Peyer's patch (tissue), 4 donors: ENCODE measurements around the gene VDAC1. TPM values are rescaled to one million over a fixed set of nuclear protein-coding genes. Genes with fewer than 3 reads are reported as not detected.

Source experiments
- DNase-seq, 3 donors: peaks; one replicate each; pipeline ENCODE4 v3.0.0-alpha.2; 2017 to 2019
- H3K27ac ChIP-seq, 4 donors: fragments of 200-600 bp; sonication (generic); one replicate each; pipeline ENCODE4 v1.5.1; 2016 to 2019
- H3K27me3 ChIP-seq, 2 donors: fragments of 200-600 bp; sonication (generic); one replicate each; pipeline ENCODE4 v1.5.1; 2019
- H3K36me3 ChIP-seq, 3 donors: fragments of 200-600 bp; sonication (generic); one replicate each; pipeline ENCODE4 v1.5.1; 2016 to 2019
- H3K4me1 ChIP-seq, 4 donors: fragments of 200-600 bp; sonication (generic); one replicate each; pipeline ENCODE4 v1.5.1; 2016 to 2019
- H3K4me3 ChIP-seq, 4 donors: fragments of 200-600 bp; sonication (generic); 1 replicate in 3 of 4; 2 replicates in 1 of 4; pipeline ENCODE4 v1.5.1; 2016 to 2019; ENCODE audit warnings: mild to moderate bottlenecking in 1 of 4
- H3K9me3 ChIP-seq, 4 donors: fragments of 200-600 bp; sonication (generic); one replicate each; pipeline ENCODE4 v1.5.1; 2016 to 2019; ENCODE audit warnings: mild to moderate bottlenecking in 1 of 4
- CTCF ChIP-seq, 6 experiments: fragments of 450-650 bp in 4 of 6; fragments of 200-600 bp in 2 of 6; sonication (generic) in 1 of 6; IDR thresholded peaks; one replicate each; pipeline ENCODE4 v1.5.1; 2017 to 2019; ENCODE audit warnings: antibody characterized with exemption in 6 of 6, mild to moderate bottlenecking in 3 of 6, moderate library complexity in 1 of 6
- POLR2A ChIP-seq, 2 donors: fragments of 450-650 bp; IDR thresholded peaks; one replicate each; pipeline ENCODE4 v1.5.1; 2017; ENCODE audit warnings: antibody characterized with exemption in 2 of 2, mild to moderate bottlenecking in 2 of 2, moderate library complexity in 2 of 2
- total RNA-seq, 4 donors: library from RNA; depleted of rRNA; stranded (reverse); fragments of >200 nt; gene quantifications; one replicate each; pipeline ENCODE4 v1.1.0, GENCODE V29; 2016

The VDAC1 gene
- total RNA-seq, 4 donors from 2014 or later = 120 to 289 (median 181) TPM

GRCh38 chr5:134008266-134008749, 3.5 kb upstream of the VDAC1 start:
- DNase-seq = no peak
- Histone ChIP-seq H3K4me3 (no peak overlapping the region), H3K9me3 (no peaks in the 10 kb centered on the region), H3K27ac (no peak overlapping the region), H3K36me3 (no peaks in the 10 kb centered on the region), H3K4me1 (peaks cover 0 to 15% (median 4%) of the 10 kb centered on the region in 4 donors), H3K27me3 (no peaks in the 10 kb centered on the region)
- no peak for TF ChIP-seq CTCF (IDR thresholded peaks at IDR 0.05)
- no peak for TF ChIP-seq POLR2A (IDR thresholded peaks at IDR 0.05)

GRCh38 chr5:134007581-134008265, 2.9 kb upstream of the VDAC1 start:
- DNase-seq = no peak
- H3K27me3 ChIP-seq = no peaks in the 10 kb centered on the region
- no peaks in the 10 kb centered on the region for H3K36me3 ChIP-seq
- TF ChIP-seq CTCF (IDR thresholded peaks at IDR 0.05) (no peak), POLR2A (IDR thresholded peaks at IDR 0.05) (peak in 1 of 2 donors; percentile 11)
- H3K4me1 ChIP-seq = peaks cover 0 to 20% (median 9%) of the 10 kb centered on the region in 4 donors
- no peak overlapping the region for H3K4me3 ChIP-seq
- H3K27ac ChIP-seq = no peak overlapping the region
- H3K9me3 ChIP-seq = no peaks in the 10 kb centered on the region

- H3K9me3 ChIP-seq = no peaks in the 10 kb centered on the region
- no peak for TF ChIP-seq CTCF (IDR thresholded peaks at IDR 0.05)
- DNase-seq = no peak
- H3K27me3 ChIP-seq = no peaks in the 10 kb centered on the region
- H3K4me3 ChIP-seq = peak overlapping the region in 3 of 4 donors; percentile 92 to 99 (median 93)
- H3K27ac ChIP-seq = peak overlapping the region; percentile 97 to 100 (median 98)
- H3K36me3 ChIP-seq = peaks cover 0 to 3% (median 0%) of the 10 kb centered on the region in 3 donors
- H3K4me1 ChIP-seq = peaks cover 0 to 37% (median 19%) of the 10 kb centered on the region in 4 donors
These were observed 1.3 kb upstream of the VDAC1 start for GRCh38 chr5:134006115-134006514.

GRCh38 chr5:134005417-134006061, 764 bp upstream of the VDAC1 start:
- peak in 2 of 3 donors; percentile 68 to 70 for DNase-seq
- TF ChIP-seq POLR2A (IDR thresholded peaks at IDR 0.05) (no peak), CTCF (IDR thresholded peaks at IDR 0.05) (no peak)

GRCh38 chr5:134003817-134004625, 754 bp downstream of the VDAC1 start:
- DNase-seq = peak; percentile 55 to 79 (median 73)
- TF ChIP-seq CTCF (IDR thresholded peaks at IDR 0.05) = no peak
- TF ChIP-seq POLR2A (IDR thresholded peaks at IDR 0.05) = no peak
- Histone ChIP-seq H3K27ac (peak overlapping the region; percentile 97 to 100 (median 98)), H3K4me1 (peaks cover 4 to 58% (median 19%) of the 10 kb centered on the region in 4 donors), H3K36me3 (peaks cover 0 to 7% (median 0%) of the 10 kb centered on the region in 3 donors), H3K9me3 (no peaks in the 10 kb centered on the region), H3K4me3 (peak overlapping the region; percentile 92 to 99 (median 96)), H3K27me3 (no peaks in the 10 kb centered on the region)

More at GRCh38 chr5:134005417-134006061, 764 bp upstream of the VDAC1 start:
- H3K27ac ChIP-seq = peak overlapping the region; percentile 97 to 100 (median 98)
- H3K9me3 ChIP-seq = no peaks in the 10 kb centered on the region
- peak overlapping the region; percentile 92 to 99 (median 96) for H3K4me3 ChIP-seq
- no peaks in the 10 kb centered on the region for H3K27me3 ChIP-seq
- peaks cover 0 to 7% (median 0%) of the 10 kb centered on the region in 3 donors for H3K36me3 ChIP-seq
- peaks cover 4 to 42% (median 19%) of the 10 kb centered on the region in 4 donors for H3K4me1 ChIP-seq
